ENCODE results near the gene DDX24.

Gene DDX24

GRCh38 chr14:94034886-94035285, 46.1 kb downstream of the DDX24 start:
- Histone ChIP-seq H3K36me3 (ENCODE audit: control insufficient read depth, insufficient read depth, low read length) (peaks cover 2% of the 10 kb centered on the region), H3K4me1 (ENCODE audit: control insufficient read depth, insufficient read depth, low read length) (peaks cover 3% of the 10 kb centered on the region), H3K9me3 (ENCODE audit: control insufficient read depth, insufficient read depth, low read length) (no peaks in the 10 kb centered on the region), H3K27me3 (ENCODE audit: control insufficient read depth, insufficient read depth, low read length) (no peaks in the 10 kb centered on the region), H3K9ac (ENCODE audit: low read depth, low read length) (no peak overlapping the region), H3K4me3 (ENCODE audit: low read depth, low read length) (no peak overlapping the region)

- Histone ChIP-seq H3K36me3 (ENCODE audit: control insufficient read depth, insufficient read depth, low read length) (no peaks in the 10 kb centered on the region), H3K9ac (ENCODE audit: low read depth, low read length) (no peak overlapping the region), H3K4me1 (ENCODE audit: control insufficient read depth, insufficient read depth, low read length) (peaks cover 3% of the 10 kb centered on the region), H3K27me3 (ENCODE audit: control insufficient read depth, insufficient read depth, low read length) (peaks cover 3% of the 10 kb centered on the region), H3K9me3 (ENCODE audit: control insufficient read depth, insufficient read depth, low read length) (no peaks in the 10 kb centered on the region), H3K4me3 (ENCODE audit: low read depth, low read length) (no peak overlapping the region)
Observed at GRCh38 chr14:94031883-94032279, 49.1 kb downstream of the DDX24 start.

GRCh38 chr14:94031161-94031882, 49.7 kb downstream of the DDX24 start:
- Histone ChIP-seq H3K36me3 (ENCODE audit: control insufficient read depth, insufficient read depth, low read length) (no peaks in the 10 kb centered on the region), H3K27me3 (ENCODE audit: control insufficient read depth, insufficient read depth, low read length) (peaks cover 3% of the 10 kb centered on the region), H3K4me3 (ENCODE audit: low read depth, low read length) (no peak overlapping the region), H3K9ac (ENCODE audit: low read depth, low read length) (no peak overlapping the region), H3K9me3 (ENCODE audit: control insufficient read depth, insufficient read depth, low read length) (no peaks in the 10 kb centered on the region), H3K4me1 (ENCODE audit: control insufficient read depth, insufficient read depth, low read length) (peaks cover 2% of the 10 kb centered on the region)

- H3K4me1 ChIP-seq (ENCODE audit: control insufficient read depth, insufficient read depth, low read length): peaks cover 2% of the 10 kb centered on the region
- no peak overlapping the region for H3K4me3 ChIP-seq (ENCODE audit: low read depth, low read length)
- no peaks in the 10 kb centered on the region for H3K9me3 ChIP-seq (ENCODE audit: control insufficient read depth, insufficient read depth, low read length)
- H3K9ac ChIP-seq (ENCODE audit: low read depth, low read length): no peak overlapping the region
- H3K36me3 ChIP-seq (ENCODE audit: control insufficient read depth, insufficient read depth, low read length): no peaks in the 10 kb centered on the region
- H3K27me3 ChIP-seq (ENCODE audit: control insufficient read depth, insufficient read depth, low read length): peaks cover 3% of the 10 kb centered on the region
Observed at GRCh38 chr14:94030571-94030970, 50.4 kb downstream of the DDX24 start.

- no peak overlapping the region for H3K9ac ChIP-seq (ENCODE audit: low read depth, low read length)
- H3K4me1 ChIP-seq (ENCODE audit: control insufficient read depth, insufficient read depth, low read length): peaks cover 2% of the 10 kb centered on the region
- H3K36me3 ChIP-seq (ENCODE audit: control insufficient read depth, insufficient read depth, low read length): no peaks in the 10 kb centered on the region
- H3K9me3 ChIP-seq (ENCODE audit: control insufficient read depth, insufficient read depth, low read length): no peaks in the 10 kb centered on the region
- no peak overlapping the region for H3K4me3 ChIP-seq (ENCODE audit: low read depth, low read length)
- peaks cover 3% of the 10 kb centered on the region for H3K27me3 ChIP-seq (ENCODE audit: control insufficient read depth, insufficient read depth, low read length)
Observed at GRCh38 chr14:94029671-94030203, 51.3 kb downstream of the DDX24 start.

- Histone ChIP-seq H3K9me3 (ENCODE audit: control insufficient read depth, insufficient read depth, low read length) (no peaks in the 10 kb centered on the region), H3K36me3 (ENCODE audit: control insufficient read depth, insufficient read depth, low read length) (no peaks in the 10 kb centered on the region), H3K4me3 (ENCODE audit: low read depth, low read length) (no peak overlapping the region), H3K27me3 (ENCODE audit: control insufficient read depth, insufficient read depth, low read length) (peaks cover 3% of the 10 kb centered on the region), H3K4me1 (ENCODE audit: control insufficient read depth, insufficient read depth, low read length) (peaks cover 2% of the 10 kb centered on the region), H3K9ac (ENCODE audit: low read depth, low read length) (no peak overlapping the region)
Observed at GRCh38 chr14:94029265-94029664, 51.7 kb downstream of the DDX24 start.

GRCh38 chr14:94028450-94028826, 52.6 kb downstream of the DDX24 start:
- H3K9me3 ChIP-seq (ENCODE audit: control insufficient read depth, insufficient read depth, low read length): no peaks in the 10 kb centered on the region
- H3K36me3 ChIP-seq (ENCODE audit: control insufficient read depth, insufficient read depth, low read length): no peaks in the 10 kb centered on the region
- no peak overlapping the region for H3K9ac ChIP-seq (ENCODE audit: low read depth, low read length)
- no peak overlapping the region for H3K4me3 ChIP-seq (ENCODE audit: low read depth, low read length)
- peaks cover 2% of the 10 kb centered on the region for H3K4me1 ChIP-seq (ENCODE audit: control insufficient read depth, insufficient read depth, low read length)
- peaks cover 3% of the 10 kb centered on the region for H3K27me3 ChIP-seq (ENCODE audit: control insufficient read depth, insufficient read depth, low read length)

- Histone ChIP-seq H3K27me3 (ENCODE audit: control insufficient read depth, insufficient read depth, low read length) (peaks cover 3% of the 10 kb centered on the region), H3K4me3 (ENCODE audit: low read depth, low read length) (no peak overlapping the region), H3K4me1 (ENCODE audit: control insufficient read depth, insufficient read depth, low read length) (peaks cover 2% of the 10 kb centered on the region)
Observed at GRCh38 chr14:94027566-94028449, 53.2 kb downstream of the DDX24 start.

GRCh38 chr14:94026889-94027469, 54.0 kb downstream of the DDX24 start:
- Histone ChIP-seq H3K4me3 (ENCODE audit: low read depth, low read length) (peak overlapping the region; percentile 46), H3K9ac (ENCODE audit: low read depth, low read length) (no peak overlapping the region), H3K4me1 (ENCODE audit: control insufficient read depth, insufficient read depth, low read length) (peaks cover 2% of the 10 kb centered on the region), H3K36me3 (ENCODE audit: control insufficient read depth, insufficient read depth, low read length) (no peaks in the 10 kb centered on the region), H3K27me3 (ENCODE audit: control insufficient read depth, insufficient read depth, low read length) (peaks cover 3% of the 10 kb centered on the region), H3K9me3 (ENCODE audit: control insufficient read depth, insufficient read depth, low read length) (no peaks in the 10 kb centered on the region)

More at GRCh38 chr14:94027566-94028449, 53.2 kb downstream of the DDX24 start:
- Histone ChIP-seq H3K9ac (ENCODE audit: low read depth, low read length) (no peak overlapping the region), H3K9me3 (ENCODE audit: control insufficient read depth, insufficient read depth, low read length) (no peaks in the 10 kb centered on the region), H3K36me3 (ENCODE audit: control insufficient read depth, insufficient read depth, low read length) (no peaks in the 10 kb centered on the region)

GRCh38 chr14:94026173-94026888, 54.7 kb downstream of the DDX24 start, which contains the start of gene OTUB2:
OTUB2 (plus strand) TSS chr14:94026340; CDS start chr14:94026538, 198 bp downstream.
- Histone ChIP-seq H3K4me3 (ENCODE audit: low read depth, low read length) (peak within 1 kb of the TSS; percentile 46), H3K27me3 (ENCODE audit: control insufficient read depth, insufficient read depth, low read length) (peaks cover 3% of the 10 kb centered on the region), H3K4me1 (ENCODE audit: control insufficient read depth, insufficient read depth, low read length) (peaks cover 4% of the 10 kb centered on the region), H3K9ac (ENCODE audit: low read depth, low read length) (no peak within 1 kb of the TSS), H3K9me3 (ENCODE audit: control insufficient read depth, insufficient read depth, low read length) (no peaks in the 10 kb centered on the region), H3K36me3 (ENCODE audit: control insufficient read depth, insufficient read depth, low read length) (no peaks in the 10 kb centered on the region)

GRCh38 chr14:94025720-94026119, 55.3 kb downstream of the DDX24 start:
- peak overlapping the region; percentile 19 for H3K4me3 ChIP-seq (ENCODE audit: low read depth, low read length)
- no peak overlapping the region for H3K9ac ChIP-seq (ENCODE audit: low read depth, low read length)
- H3K4me1 ChIP-seq (ENCODE audit: control insufficient read depth, insufficient read depth, low read length): peaks cover 4% of the 10 kb centered on the region
- H3K9me3 ChIP-seq (ENCODE audit: control insufficient read depth, insufficient read depth, low read length): no peaks in the 10 kb centered on the region
- peaks cover 3% of the 10 kb centered on the region for H3K27me3 ChIP-seq (ENCODE audit: control insufficient read depth, insufficient read depth, low read length)
- H3K36me3 ChIP-seq (ENCODE audit: control insufficient read depth, insufficient read depth, low read length): no peaks in the 10 kb centered on the region
